KMS-11 (cell line): ENCODE measurements around the gene RBFOX1.

Experiments used
- H2AFZ ChIP-seq: fragments of 200-600 bp; sonication (generic); 2 replicates; pipeline ENCODE4 v1.6.1; 2016; ENCODE audit warnings: antibody characterized with exemption, mixed run types, low read depth
- H3K27ac ChIP-seq: fragments of 200-600 bp; sonication (generic); 2 replicates; pipeline ENCODE4 v1.6.1; 2016; ENCODE audit warnings: mild to moderate bottlenecking, mixed run types
- H3K27me3 ChIP-seq: fragments of 200-600 bp; sonication (generic); 2 replicates; pipeline ENCODE4 v1.6.1; 2017; ENCODE audit warnings: mild to moderate bottlenecking, low read depth, mixed run types, moderate library complexity; ENCODE audit not compliant: insufficient read depth
- H3K36me3 ChIP-seq: fragments of 200-600 bp; sonication (generic); 2 replicates; pipeline ENCODE4 v1.6.1; 2017; ENCODE audit warnings: mild to moderate bottlenecking, mixed run types; ENCODE audit not compliant: insufficient read depth
- H3K4me1 ChIP-seq: fragments of 200-600 bp; sonication (generic); 2 replicates; pipeline ENCODE4 v1.6.1; 2016; ENCODE audit warnings: mild to moderate bottlenecking, low read depth, mixed run types; ENCODE audit not compliant: poor library complexity, severe bottlenecking
- H3K4me2 ChIP-seq: fragments of 200-600 bp; sonication (generic); 2 replicates; pipeline ENCODE4 v1.7.0; 2016; ENCODE audit warnings: mild to moderate bottlenecking, mixed run types
- H3K4me3 ChIP-seq: fragments of 200-600 bp; sonication (generic); IDR thresholded peaks from 2 replicates; pipeline ENCODE4 v1.6.1; 2017; ENCODE audit warnings: low read depth, low read length, mixed read lengths; ENCODE audit not compliant: insufficient read depth
- H3K79me2 ChIP-seq: fragments of 200-600 bp; sonication (generic); 2 replicates; pipeline ENCODE4 v1.6.1; 2016; ENCODE audit warnings: low read depth, mixed run types; ENCODE audit not compliant: insufficient read depth
- H3K9ac ChIP-seq: fragments of 200-600 bp; sonication (generic); 2 replicates; pipeline ENCODE4 v1.6.1; 2016; ENCODE audit warnings: mild to moderate bottlenecking, mixed run types
- H4K20me1 ChIP-seq: fragments of 200-600 bp; sonication (generic); 2 replicates; pipeline ENCODE4 v1.6.1; 2016; ENCODE audit warnings: mild to moderate bottlenecking, mixed run types; ENCODE audit not compliant: insufficient read depth
- CTCF ChIP-seq: fragments of 200-600 bp; sonication (generic); conservative IDR thresholded peaks from 2 replicates; pipeline ENCODE4 v1.6.1; 2017; ENCODE audit warnings: low read depth, mild to moderate bottlenecking, antibody characterized with exemption, low read length, moderate library complexity, mixed read lengths

Gene RBFOX1

GRCh38 chr16:7340938-7341337 is 8.3 kb downstream of the RBFOX1 start:
- TF ChIP-seq CTCF = no peak
- Histone ChIP-seq H3K4me3 (no peak overlapping the region), H3K4me1 (no peaks in the 10 kb centered on the region), H3K9ac (no peak overlapping the region), H3K79me2 (no peaks in the 10 kb centered on the region), H3K27me3 (no peaks in the 10 kb centered on the region), H3K4me2 (no peak overlapping the region), H4K20me1 (no peaks in the 10 kb centered on the region), H2AFZ (no peak overlapping the region), H3K36me3 (no peaks in the 10 kb centered on the region), H3K27ac (no peak overlapping the region)

GRCh38 chr16:7342598-7342997 is 10.0 kb downstream of the RBFOX1 start:
- Histone ChIP-seq H4K20me1 (no peaks in the 10 kb centered on the region), H3K36me3 (no peaks in the 10 kb centered on the region), H3K4me1 (no peaks in the 10 kb centered on the region), H3K79me2 (no peaks in the 10 kb centered on the region), H3K27ac (no peak overlapping the region), H3K4me2 (no peak overlapping the region), H3K4me3 (no peak overlapping the region), H3K9ac (no peak overlapping the region), H3K27me3 (no peaks in the 10 kb centered on the region), H2AFZ (no peak overlapping the region)
- TF ChIP-seq CTCF = no peak

GRCh38 chr16:7343243-7343642 is 10.6 kb downstream of the RBFOX1 start:
- no peaks in the 10 kb centered on the region for H3K79me2 ChIP-seq
- H3K27ac ChIP-seq = no peak overlapping the region
- no peak overlapping the region for H3K4me2 ChIP-seq
- no peak for TF ChIP-seq CTCF
- no peaks in the 10 kb centered on the region for H3K4me1 ChIP-seq
- no peak overlapping the region for H3K4me3 ChIP-seq
- no peak overlapping the region for H3K9ac ChIP-seq
- no peak overlapping the region for H2AFZ ChIP-seq
- no peaks in the 10 kb centered on the region for H3K27me3 ChIP-seq
- H3K36me3 ChIP-seq = no peaks in the 10 kb centered on the region
- H4K20me1 ChIP-seq = no peaks in the 10 kb centered on the region

GRCh38 chr16:7344830-7345780 is 12.5 kb downstream of the RBFOX1 start:
- Histone ChIP-seq H3K4me3 (no peak overlapping the region), H2AFZ (no peak overlapping the region), H3K79me2 (no peaks in the 10 kb centered on the region), H3K27me3 (no peaks in the 10 kb centered on the region), H3K4me1 (no peaks in the 10 kb centered on the region), H3K36me3 (no peaks in the 10 kb centered on the region), H3K4me2 (no peak overlapping the region), H4K20me1 (no peaks in the 10 kb centered on the region), H3K9ac (no peak overlapping the region), H3K27ac (no peak overlapping the region)
- no peak for TF ChIP-seq CTCF
